Left ventricle myocardium inferior (tissue), 1 donor: ENCODE measurements around the gene CTSC. TPM values are rescaled to one million over a fixed set of nuclear protein-coding genes. Genes with fewer than 3 reads are reported as not detected.

ENCODE experiments used
- DNase-seq: peaks from one replicate; pipeline ENCODE4 v3.0.0-alpha.2; 2020
- H3K27ac ChIP-seq: fragments of 200-600 bp; replicated peaks from 2 replicates; pipeline ENCODE4 v1.8.0; 2021
- H3K27me3 ChIP-seq: fragments of 200-600 bp; 2 replicates; pipeline ENCODE4 v1.8.0; 2021; ENCODE audit warnings: low read depth
- H3K36me3 ChIP-seq: fragments of 200-600 bp; 2 replicates; pipeline ENCODE4 v1.8.0; 2021
- H3K4me1 ChIP-seq: fragments of 200-600 bp; 2 replicates; pipeline ENCODE4 v1.8.0; 2021
- H3K4me3 ChIP-seq: fragments of 200-600 bp; 2 replicates; pipeline ENCODE4 v1.8.0; 2021; ENCODE audit warnings: mild to moderate bottlenecking, moderate library complexity
- H3K9me3 ChIP-seq: fragments of 200-600 bp; replicated peaks from 2 replicates; pipeline ENCODE4 v1.8.0; 2021
- intact Hi-C: fragments of 100-400 bp; cut with micrococcal nuclease; formaldehyde crosslinking; loops from one replicate; pipeline ENCODE4 v1.11.0; 2022
- total RNA-seq: library from RNA; stranded (reverse); fragmentation: NEBNext Ultra II Directional; extraction: Animal tissue kit (Norgen Biotek cat#: 25700); gene quantifications from one replicate; pipeline ENCODE4 v1.2.1, GENCODE V29; 2021
- TF ChIP-seq, protein P1 (sequence below): fragments of 200-600 bp; IDR thresholded peaks from 2 replicates; pipeline ENCODE4 v1.8.0; 2021; ENCODE audit warnings: antibody characterized with exemption, mild to moderate bottlenecking, borderline replicate concordance
- donor health status: DM: no; HTN: yes; CAD: no; lungs with severe emphysema.

CTSC gene
- total RNA-seq, 1 donor from 2014 or later = 20.0 TPM

DNA sequence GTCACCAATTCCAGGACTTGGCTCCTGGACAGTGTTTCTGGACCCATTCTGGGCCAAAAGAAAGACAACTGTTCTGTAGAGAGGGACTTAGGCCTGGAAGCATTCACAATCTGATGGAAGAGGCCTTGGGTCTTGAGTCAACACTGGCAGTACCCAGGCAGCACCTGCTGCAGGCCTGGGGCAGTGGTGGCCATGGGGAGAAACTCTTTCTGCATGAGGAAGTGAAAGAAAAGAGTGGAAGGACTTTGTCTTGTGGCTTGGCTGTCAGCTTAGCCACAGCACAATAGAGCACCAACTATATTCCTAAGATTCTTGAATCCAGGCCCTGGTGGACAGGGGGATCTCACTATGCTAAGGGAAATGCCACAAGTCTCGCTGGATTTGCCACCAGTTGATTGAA lies 70.6 kb downstream of the CTSC start:
- TF ChIP-seq, protein P1, sequence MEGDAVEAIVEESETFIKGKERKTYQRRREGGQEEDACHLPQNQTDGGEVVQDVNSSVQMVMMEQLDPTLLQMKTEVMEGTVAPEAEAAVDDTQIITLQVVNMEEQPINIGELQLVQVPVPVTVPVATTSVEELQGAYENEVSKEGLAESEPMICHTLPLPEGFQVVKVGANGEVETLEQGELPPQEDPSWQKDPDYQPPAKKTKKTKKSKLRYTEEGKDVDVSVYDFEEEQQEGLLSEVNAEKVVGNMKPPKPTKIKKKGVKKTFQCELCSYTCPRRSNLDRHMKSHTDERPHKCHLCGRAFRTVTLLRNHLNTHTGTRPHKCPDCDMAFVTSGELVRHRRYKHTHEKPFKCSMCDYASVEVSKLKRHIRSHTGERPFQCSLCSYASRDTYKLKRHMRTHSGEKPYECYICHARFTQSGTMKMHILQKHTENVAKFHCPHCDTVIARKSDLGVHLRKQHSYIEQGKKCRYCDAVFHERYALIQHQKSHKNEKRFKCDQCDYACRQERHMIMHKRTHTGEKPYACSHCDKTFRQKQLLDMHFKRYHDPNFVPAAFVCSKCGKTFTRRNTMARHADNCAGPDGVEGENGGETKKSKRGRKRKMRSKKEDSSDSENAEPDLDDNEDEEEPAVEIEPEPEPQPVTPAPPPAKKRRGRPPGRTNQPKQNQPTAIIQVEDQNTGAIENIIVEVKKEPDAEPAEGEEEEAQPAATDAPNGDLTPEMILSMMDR = no peak
- intact Hi-C loops = no loop called here
- H3K27me3 ChIP-seq = no peaks in the 10 kb centered on the region

DNA sequence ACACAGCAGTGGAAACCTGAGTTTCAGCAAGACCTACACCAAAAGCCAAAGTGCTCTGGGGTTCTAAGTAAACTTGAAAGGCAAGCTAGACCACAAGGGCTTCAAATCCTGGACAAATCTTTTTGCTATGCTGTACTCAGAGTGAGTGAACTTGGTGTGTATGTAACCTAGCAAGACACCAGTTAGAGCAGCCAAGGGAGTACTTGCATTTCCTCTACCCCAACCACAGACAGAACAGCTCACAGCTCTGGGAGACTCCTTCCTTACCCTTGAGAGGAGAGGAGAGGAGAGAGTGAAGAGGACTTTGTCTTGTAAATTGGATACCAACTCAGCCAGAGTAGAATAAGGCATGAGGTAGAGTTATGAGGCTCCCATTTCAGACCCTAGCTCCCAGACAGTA lies 71.4 kb downstream of the CTSC start:
- Histone ChIP-seq H3K36me3 (no peaks in the 10 kb centered on the region), H3K9me3 (peaks cover 22% of the 10 kb centered on the region), H3K27me3 (no peaks in the 10 kb centered on the region), H3K27ac (no peak overlapping the region), H3K4me3 (no peak overlapping the region), H3K4me1 (no peaks in the 10 kb centered on the region)
- TF ChIP-seq, protein P1 = no peak
- no peak for DNase-seq
- intact Hi-C loops = no loop called here

More for the DNA sequence above, 70.6 kb downstream of the CTSC start:
- Histone ChIP-seq H3K4me1 (no peaks in the 10 kb centered on the region), H3K9me3 (peaks cover 22% of the 10 kb centered on the region), H3K36me3 (no peaks in the 10 kb centered on the region), H3K4me3 (no peak overlapping the region), H3K27ac (no peak overlapping the region)
- DNase-seq = no peak

DNA sequence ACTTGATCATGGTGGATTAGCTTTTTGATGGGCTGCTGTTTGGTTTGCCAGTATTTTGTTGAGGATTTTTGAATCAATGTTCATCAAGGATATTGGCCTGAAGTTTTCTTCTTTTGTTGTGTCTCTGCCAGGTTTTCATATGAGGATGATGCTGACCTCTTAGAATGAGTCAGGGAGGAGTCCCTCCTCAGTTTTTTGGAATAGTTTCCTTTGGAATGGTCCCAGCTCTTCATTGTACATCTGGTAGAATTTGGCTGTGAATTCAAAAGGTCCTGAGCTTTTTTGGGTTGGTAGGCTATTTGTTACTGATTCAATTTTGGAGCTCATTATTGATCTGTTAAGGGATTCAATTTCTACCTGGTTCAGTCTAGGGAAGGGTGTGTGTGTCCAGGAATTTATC lies 78.1 kb downstream of the CTSC start:
- Histone ChIP-seq H3K27me3 (no peaks in the 10 kb centered on the region), H3K27ac (no peak overlapping the region), H3K36me3 (no peaks in the 10 kb centered on the region), H3K4me1 (no peaks in the 10 kb centered on the region), H3K4me3 (no peak overlapping the region), H3K9me3 (peaks cover 74% of the 10 kb centered on the region)
- intact Hi-C loops = no loop called here
- DNase-seq = no peak
- TF ChIP-seq, protein P1 = no peak

DNA sequence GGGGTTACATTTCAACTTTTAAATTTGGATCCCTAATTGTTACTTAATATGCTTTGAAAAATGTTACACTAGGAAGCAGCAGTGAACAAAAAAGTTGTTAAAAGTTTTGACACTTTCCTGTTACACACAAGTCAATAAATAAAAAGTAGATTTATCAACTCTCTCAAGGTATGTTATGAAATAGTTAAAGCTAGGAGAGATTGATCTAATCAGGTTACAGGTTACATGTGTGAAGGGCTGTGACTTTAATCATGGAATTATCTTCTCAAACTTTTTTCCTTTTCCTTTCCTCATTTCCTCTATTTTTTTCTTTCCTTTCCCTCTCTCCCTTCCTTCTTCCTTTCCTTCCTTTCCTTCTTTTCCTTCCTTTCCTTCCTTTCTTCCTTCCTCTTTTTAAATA lies 85.3 kb downstream of the CTSC start:
- TF ChIP-seq, protein P1 = no peak
- H3K36me3 ChIP-seq = no peaks in the 10 kb centered on the region
- no peak overlapping the region for H3K27ac ChIP-seq
- no peak overlapping the region for H3K4me3 ChIP-seq
- H3K27me3 ChIP-seq = no peaks in the 10 kb centered on the region
- no peak for DNase-seq
- H3K9me3 ChIP-seq = peaks cover 26% of the 10 kb centered on the region
- no peaks in the 10 kb centered on the region for H3K4me1 ChIP-seq
- intact Hi-C loops = no loop called here

DNA sequence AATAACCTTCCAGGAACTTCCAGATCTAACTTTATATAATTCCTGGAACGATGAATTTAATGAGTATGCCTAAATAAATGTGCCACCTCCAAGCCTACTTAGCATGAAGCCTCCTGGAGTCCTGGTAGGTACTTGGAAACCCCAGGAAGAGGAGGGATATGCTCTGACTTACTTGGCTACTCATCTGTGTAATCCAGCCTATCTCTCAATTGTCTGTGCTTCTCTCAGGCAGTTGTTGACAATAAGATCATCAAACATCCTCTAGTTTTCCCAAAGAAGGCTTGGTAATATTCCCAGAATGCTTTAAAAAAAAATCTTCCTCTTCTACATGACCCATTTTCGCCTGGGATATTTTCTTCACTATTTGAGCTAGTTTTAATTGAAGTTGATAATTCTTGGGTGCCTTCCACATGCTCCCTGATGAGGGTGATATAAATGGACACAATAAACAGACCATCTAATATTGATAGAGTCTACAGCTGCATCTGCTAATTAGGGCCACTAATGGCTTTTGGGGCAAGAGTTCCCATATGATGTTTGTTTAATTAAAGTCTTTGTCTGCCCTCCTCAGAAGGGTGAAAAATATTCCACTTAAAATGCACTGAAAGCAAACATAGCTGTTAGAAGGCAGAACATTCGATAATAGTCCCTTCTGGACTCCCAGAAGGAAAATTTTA lies 86.8 kb downstream of the CTSC start:
- TF ChIP-seq, protein P1 = no peak
- no peaks in the 10 kb centered on the region for H3K27me3 ChIP-seq
- no peak for DNase-seq

More for the DNA sequence above, 86.8 kb downstream of the CTSC start:
- intact Hi-C loops = no loop called here
- Histone ChIP-seq H3K27ac (no peak overlapping the region), H3K36me3 (no peaks in the 10 kb centered on the region), H3K4me1 (no peaks in the 10 kb centered on the region), H3K9me3 (peaks cover 12% of the 10 kb centered on the region), H3K4me3 (no peak overlapping the region)
